ENCODE data around the gene C7.

C7 gene

GRCh38 chr5:40937075-40937474, 27.8 kb downstream of the C7 start:
- Histone ChIP-seq H3K9ac (ENCODE audit: low read length) (no peak overlapping the region), H3K79me2 (ENCODE audit: control insufficient read depth, insufficient read depth, low read length, poor library complexity) (no peaks in the 10 kb centered on the region), H3K36me3 (ENCODE audit: control insufficient read depth in 1 of 2, insufficient read depth in 2 of 2, low read length in 2 of 2) (no peaks in the 10 kb centered on the region), H3K27ac (ENCODE audit: low read depth, low read length) (no peak overlapping the region), H3K23ac (ENCODE audit: low read length) (no peak overlapping the region), H2BK12ac (ENCODE audit: low read length) (no peak overlapping the region), H3K9me3 (ENCODE audit: insufficient read depth, low read depth, low read length) (no peaks in the 10 kb centered on the region), H4K12ac (ENCODE audit: low read depth, low read length) (no peak overlapping the region), H2BK120ac (ENCODE audit: insufficient read depth, low read length, poor library complexity) (no peak overlapping the region), H3K14ac (ENCODE audit: low read length) (no peak overlapping the region), H2AFZ (ENCODE audit: insufficient read depth, low read length, poor library complexity) (no peak overlapping the region), H3K4me1 (ENCODE audit: control insufficient read depth in 1 of 2, insufficient read depth in 2 of 2, low read length in 2 of 2) (no peaks in the 10 kb centered on the region), H3K4me3 (ENCODE audit: low read depth, low read length) (no peak overlapping the region), H2BK5ac (ENCODE audit: low read depth, low read length, poor library complexity) (no peak overlapping the region), H3K27me3 (ENCODE audit: insufficient read depth, low read length) (no peaks in the 10 kb centered on the region), H4K8ac (ENCODE audit: low read depth, low read length) (no peak overlapping the region), H2AK5ac (ENCODE audit: low read length) (no peak overlapping the region), H3K4me2 (ENCODE audit: low read length) (no peak overlapping the region), H4K91ac (ENCODE audit: low read depth, low read length) (no peak overlapping the region), H3K18ac (ENCODE audit: low read length) (no peak overlapping the region), H3K79me1 (ENCODE audit: low read length) (no peaks in the 10 kb centered on the region), H3K4ac (ENCODE audit: low read depth, low read length) (no peak overlapping the region)
- WGBS (ENCODE audit: extremely low coverage, insufficient coverage, insufficient read length): no CpG with 5 or more reads among the region's 1 CpG
- DNase-seq: no peak

GRCh38 chr5:40939753-40940152, 30.5 kb downstream of the C7 start:
- no peak overlapping the region for H2BK120ac ChIP-seq (ENCODE audit: insufficient read depth, low read length, poor library complexity)
- H3K4me2 ChIP-seq (ENCODE audit: low read length): no peak overlapping the region
- no peak overlapping the region for H3K4ac ChIP-seq (ENCODE audit: low read depth, low read length)

GRCh38 chr5:40945111-40945510, 35.8 kb downstream of the C7 start:
- Histone ChIP-seq H3K23ac (ENCODE audit: low read length) (no peak overlapping the region), H2BK5ac (ENCODE audit: low read depth, low read length, poor library complexity) (no peak overlapping the region), H3K36me3 (ENCODE audit: control insufficient read depth in 1 of 2, insufficient read depth in 2 of 2, low read length in 2 of 2) (no peaks in the 10 kb centered on the region), H4K8ac (ENCODE audit: low read depth, low read length) (no peak overlapping the region), H3K27me3 (ENCODE audit: insufficient read depth, low read length) (no peaks in the 10 kb centered on the region), H2BK12ac (ENCODE audit: low read length) (no peak overlapping the region), H3K79me2 (ENCODE audit: control insufficient read depth, insufficient read depth, low read length, poor library complexity) (no peaks in the 10 kb centered on the region), H3K4me1 (ENCODE audit: control insufficient read depth in 1 of 2, insufficient read depth in 2 of 2, low read length in 2 of 2) (no peaks in the 10 kb centered on the region), H3K9ac (ENCODE audit: low read length) (no peak overlapping the region), H3K4me2 (ENCODE audit: low read length) (no peak overlapping the region), H4K12ac (ENCODE audit: low read depth, low read length) (no peak overlapping the region), H3K4me3 (ENCODE audit: low read depth, low read length) (no peak overlapping the region), H2BK120ac (ENCODE audit: insufficient read depth, low read length, poor library complexity) (no peak overlapping the region), H3K14ac (ENCODE audit: low read length) (no peak overlapping the region), H2AK5ac (ENCODE audit: low read length) (no peak overlapping the region), H3K9me3 (ENCODE audit: insufficient read depth, low read depth, low read length) (no peaks in the 10 kb centered on the region), H3K27ac (ENCODE audit: low read depth, low read length) (no peak overlapping the region), H3K18ac (ENCODE audit: low read length) (no peak overlapping the region), H3K79me1 (ENCODE audit: low read length) (no peaks in the 10 kb centered on the region), H4K91ac (ENCODE audit: low read depth, low read length) (no peak overlapping the region), H3K4ac (ENCODE audit: low read depth, low read length) (no peak overlapping the region), H2AFZ (ENCODE audit: insufficient read depth, low read length, poor library complexity) (no peak overlapping the region)
- DNase-seq: no peak
- no CpG with 5 or more reads among the region's 5 CpGs for WGBS (ENCODE audit: extremely low coverage, insufficient coverage, insufficient read length)

More at GRCh38 chr5:40939753-40940152, 30.5 kb downstream of the C7 start:
- Histone ChIP-seq H2AFZ (ENCODE audit: insufficient read depth, low read length, poor library complexity) (no peak overlapping the region), H4K8ac (ENCODE audit: low read depth, low read length) (no peak overlapping the region), H2AK5ac (ENCODE audit: low read length) (no peak overlapping the region), H3K36me3 (ENCODE audit: control insufficient read depth in 1 of 2, insufficient read depth in 2 of 2, low read length in 2 of 2) (no peaks in the 10 kb centered on the region), H2BK5ac (ENCODE audit: low read depth, low read length, poor library complexity) (no peak overlapping the region), H3K9me3 (ENCODE audit: insufficient read depth, low read depth, low read length) (no peaks in the 10 kb centered on the region), H3K79me1 (ENCODE audit: low read length) (no peaks in the 10 kb centered on the region), H3K4me1 (ENCODE audit: control insufficient read depth in 1 of 2, insufficient read depth in 2 of 2, low read length in 2 of 2) (no peaks in the 10 kb centered on the region), H2BK12ac (ENCODE audit: low read length) (no peak overlapping the region), H3K79me2 (ENCODE audit: control insufficient read depth, insufficient read depth, low read length, poor library complexity) (no peaks in the 10 kb centered on the region), H3K27ac (ENCODE audit: low read depth, low read length) (no peak overlapping the region), H4K12ac (ENCODE audit: low read depth, low read length) (no peak overlapping the region), H3K27me3 (ENCODE audit: insufficient read depth, low read length) (no peaks in the 10 kb centered on the region), H3K4me3 (ENCODE audit: low read depth, low read length) (no peak overlapping the region), H3K14ac (ENCODE audit: low read length) (no peak overlapping the region), H3K23ac (ENCODE audit: low read length) (no peak overlapping the region), H4K91ac (ENCODE audit: low read depth, low read length) (no peak overlapping the region), H3K18ac (ENCODE audit: low read length) (no peak overlapping the region), H3K9ac (ENCODE audit: low read length) (peak overlapping the region; percentile 22)
- DNase-seq: no peak
- no CpG with 5 or more reads among the region's 6 CpGs for WGBS (ENCODE audit: extremely low coverage, insufficient coverage, insufficient read length)

- DNase-seq: no peak
- H3K9ac ChIP-seq (ENCODE audit: low read length): no peak overlapping the region
These were observed 46.0 kb downstream of the C7 start for GRCh38 chr5:40955313-40955712.

More at GRCh38 chr5:40955313-40955712, 46.0 kb downstream of the C7 start:
- Histone ChIP-seq H3K27ac (ENCODE audit: low read depth, low read length) (no peak overlapping the region), H3K36me3 (ENCODE audit: control insufficient read depth in 1 of 2, insufficient read depth in 2 of 2, low read length in 2 of 2) (no peaks in the 10 kb centered on the region), H3K4ac (ENCODE audit: low read depth, low read length) (no peak overlapping the region), H3K4me3 (ENCODE audit: low read depth, low read length) (no peak overlapping the region), H3K79me1 (ENCODE audit: low read length) (no peaks in the 10 kb centered on the region), H2BK120ac (ENCODE audit: insufficient read depth, low read length, poor library complexity) (no peak overlapping the region), H4K12ac (ENCODE audit: low read depth, low read length) (no peak overlapping the region), H4K91ac (ENCODE audit: low read depth, low read length) (no peak overlapping the region), H3K79me2 (ENCODE audit: control insufficient read depth, insufficient read depth, low read length, poor library complexity) (no peaks in the 10 kb centered on the region), H2AFZ (ENCODE audit: insufficient read depth, low read length, poor library complexity) (no peak overlapping the region), H3K4me1 (ENCODE audit: control insufficient read depth in 1 of 2, insufficient read depth in 2 of 2, low read length in 2 of 2) (no peaks in the 10 kb centered on the region), H4K8ac (ENCODE audit: low read depth, low read length) (no peak overlapping the region), H3K4me2 (ENCODE audit: low read length) (no peak overlapping the region), H2BK12ac (ENCODE audit: low read length) (no peak overlapping the region), H3K14ac (ENCODE audit: low read length) (no peak overlapping the region), H3K9me3 (ENCODE audit: insufficient read depth, low read depth, low read length) (no peaks in the 10 kb centered on the region), H3K23ac (ENCODE audit: low read length) (no peak overlapping the region), H3K27me3 (ENCODE audit: insufficient read depth, low read length) (no peaks in the 10 kb centered on the region), H2BK5ac (ENCODE audit: low read depth, low read length, poor library complexity) (no peak overlapping the region), H3K18ac (ENCODE audit: low read length) (no peak overlapping the region), H2AK5ac (ENCODE audit: low read length) (no peak overlapping the region)
- WGBS (ENCODE audit: extremely low coverage, insufficient coverage, insufficient read length): no CpG with 5 or more reads among the region's 5 CpGs

Data from trophoblast cell (in vitro differentiated cells and primary cell).